Karpas-422 (cell line): ENCODE measurements around the gene GPR151. TPM values are rescaled to one million over a fixed set of nuclear protein-coding genes. Genes with fewer than 3 reads are reported as not detected.

Source experiments
- DNase-seq: peaks from one replicate; pipeline ENCODE4 v3.0.0-alpha.2; 2015
- H2AFZ ChIP-seq: fragments of 200-600 bp; sonication (generic); 2 replicates; pipeline ENCODE4 v1.6.1; 2014; ENCODE audit warnings: antibody characterized with exemption, low read length, mixed read lengths
- H3K27ac ChIP-seq: fragments of 200-600 bp; sonication (generic); 2 replicates; pipeline ENCODE4 v1.5.1; 2014; ENCODE audit warnings: mild to moderate bottlenecking, low read length, moderate library complexity
- H3K27me3 ChIP-seq: fragments of 200-600 bp; sonication (generic); 2 replicates; pipeline ENCODE4 v1.6.1; 2014; ENCODE audit warnings: low read length, mixed read lengths
- H3K36me3 ChIP-seq: fragments of 200-600 bp; sonication (generic); 2 replicates; pipeline ENCODE4 v1.6.1; 2014; ENCODE audit warnings: low read length, mixed read lengths; ENCODE audit not compliant: insufficient read depth
- H3K4me1 ChIP-seq: fragments of 200-600 bp; sonication (generic); 2 replicates; pipeline ENCODE4 v1.6.1; 2014; ENCODE audit warnings: mild to moderate bottlenecking, low read length, mixed read lengths
- H3K4me2 ChIP-seq: fragments of 200-600 bp; sonication (generic); 2 replicates; pipeline ENCODE4 v1.6.1; 2014; ENCODE audit warnings: low read length, low read depth, mild to moderate bottlenecking; ENCODE audit not compliant: poor library complexity, severe bottlenecking
- H3K4me3 ChIP-seq: fragments of 200-600 bp; sonication (generic); 2 replicates; pipeline ENCODE4 v1.5.1; 2014; ENCODE audit warnings: mild to moderate bottlenecking, antibody characterized with exemption, low read length, mixed read lengths
- H3K79me2 ChIP-seq: fragments of 200-600 bp; sonication (generic); 2 replicates; pipeline ENCODE4 v1.6.1; 2014; ENCODE audit warnings: mild to moderate bottlenecking, low read length, mixed read lengths
- H3K9ac ChIP-seq: fragments of 200-600 bp; sonication (generic); 2 replicates; pipeline ENCODE4 v1.6.0; 2014; ENCODE audit warnings: low read length
- H3K9me2 ChIP-seq: fragments of 200-600 bp; sonication (generic), shearing (Covaris generic); replicated peaks from 2 replicates; pipeline ENCODE4 v1.6.0; 2014; ENCODE audit warnings: mild to moderate bottlenecking, low read length, moderate library complexity; ENCODE audit not compliant: insufficient read depth
- H3K9me3 ChIP-seq: fragments of 300-700, 200-600 bp; sonication (generic); 2 replicates; pipeline ENCODE4 v1.6.1; 2014; ENCODE audit warnings: low read length, mixed read lengths
- H4K20me1 ChIP-seq: fragments of 200-600 bp; sonication (generic); 2 replicates; pipeline ENCODE4 v1.6.1; 2014; ENCODE audit warnings: mild to moderate bottlenecking, antibody characterized with exemption, low read length, low read depth; ENCODE audit not compliant: insufficient read depth
- total RNA-seq: library from RNA; depleted of rRNA; stranded (reverse); fragments of >200 nt; shearing (Covaris generic); gene quantifications from 2 replicates; pipeline ENCODE4 v1.2.3, GENCODE V29; 2014; ENCODE audit warnings: low replicate concordance

Gene GPR151
- total RNA-seq, 1 experiment from 2014 or later, result not detected

DNA sequence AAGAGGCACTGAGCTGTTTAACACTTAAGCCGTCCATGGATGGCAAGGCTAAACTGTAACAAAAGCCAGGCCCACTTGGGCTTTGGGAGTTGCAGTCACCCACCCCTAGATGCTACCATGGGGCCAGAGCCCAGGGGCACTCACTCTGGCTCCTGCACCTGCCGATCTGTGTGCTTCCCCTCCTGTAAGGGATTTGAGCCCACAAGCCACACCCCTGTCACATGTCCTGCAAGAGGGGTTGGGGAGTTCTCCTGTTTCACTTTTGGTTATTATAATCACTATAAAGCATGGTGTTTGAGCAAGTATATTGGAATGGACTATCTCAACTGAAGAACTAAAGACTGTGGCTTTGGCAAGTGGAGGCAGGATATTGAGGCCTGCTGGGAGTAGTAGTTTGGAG lies 14.0 kb upstream of the GPR151 start:
- H3K4me2 ChIP-seq, result no peak overlapping the region
- no peaks in the 10 kb centered on the region for H4K20me1 ChIP-seq
- no peak overlapping the region for H2AFZ ChIP-seq
- H3K36me3 ChIP-seq, result no peaks in the 10 kb centered on the region
- no peaks in the 10 kb centered on the region for H3K9me2 ChIP-seq
- H3K9me3 ChIP-seq, result no peaks in the 10 kb centered on the region
- no peak overlapping the region for H3K9ac ChIP-seq
- peaks cover 4% of the 10 kb centered on the region; the same call in 1 of the 2 replicates for H3K4me1 ChIP-seq
- no peaks in the 10 kb centered on the region for H3K27me3 ChIP-seq
- H3K27ac ChIP-seq, result no peak overlapping the region
- no peak overlapping the region for H3K4me3 ChIP-seq
- H3K79me2 ChIP-seq, result no peaks in the 10 kb centered on the region
- peak; percentile 46 for DNase-seq

DNA sequence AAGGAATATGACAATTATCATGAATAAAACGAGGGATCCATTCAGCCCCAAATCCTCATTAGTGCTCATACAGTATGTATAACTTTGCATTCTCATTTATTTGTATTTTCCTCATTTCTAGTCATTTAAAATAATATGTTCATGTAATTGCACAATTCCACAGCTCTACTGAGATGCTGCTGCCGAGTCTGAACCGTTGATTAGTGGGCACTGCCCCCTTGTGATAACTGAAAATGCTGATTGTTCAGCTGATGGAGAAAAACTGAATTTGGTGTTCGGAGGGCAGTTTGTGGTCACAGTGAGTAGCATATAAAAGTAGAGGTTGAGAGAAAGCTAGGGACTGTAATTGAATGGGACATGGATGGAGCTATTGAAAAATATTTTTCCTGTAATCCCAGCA lies 12.2 kb upstream of the GPR151 start:
- Histone ChIP-seq H3K9me3 (no peaks in the 10 kb centered on the region), H3K27me3 (no peaks in the 10 kb centered on the region), H3K4me1 (peaks cover 4% of the 10 kb centered on the region; the same call in 1 of the 2 replicates), H3K79me2 (no peaks in the 10 kb centered on the region), H4K20me1 (no peaks in the 10 kb centered on the region), H3K4me3 (no peak overlapping the region), H3K36me3 (no peaks in the 10 kb centered on the region), H3K9ac (no peak overlapping the region), H3K9me2 (no peaks in the 10 kb centered on the region), H3K4me2 (no peak overlapping the region), H2AFZ (no peak overlapping the region), H3K27ac (no peak overlapping the region)
- peak; percentile 74 for DNase-seq

- Histone ChIP-seq H3K9me2 (no peaks in the 10 kb centered on the region), H3K4me1 (peaks cover 4% of the 10 kb centered on the region; the same call in 1 of the 2 replicates), H3K36me3 (no peaks in the 10 kb centered on the region), H3K9ac (no peak overlapping the region), H3K4me3 (no peak overlapping the region), H3K4me2 (no peak overlapping the region), H3K9me3 (no peaks in the 10 kb centered on the region), H3K27ac (no peak overlapping the region), H4K20me1 (no peaks in the 10 kb centered on the region), H3K79me2 (no peaks in the 10 kb centered on the region), H3K27me3 (no peaks in the 10 kb centered on the region), H2AFZ (no peak overlapping the region)
- DNase-seq, result no peak
Measured at GRCh38 chr5:146527785-146528184, 11.8 kb upstream of the GPR151 start.

DNA sequence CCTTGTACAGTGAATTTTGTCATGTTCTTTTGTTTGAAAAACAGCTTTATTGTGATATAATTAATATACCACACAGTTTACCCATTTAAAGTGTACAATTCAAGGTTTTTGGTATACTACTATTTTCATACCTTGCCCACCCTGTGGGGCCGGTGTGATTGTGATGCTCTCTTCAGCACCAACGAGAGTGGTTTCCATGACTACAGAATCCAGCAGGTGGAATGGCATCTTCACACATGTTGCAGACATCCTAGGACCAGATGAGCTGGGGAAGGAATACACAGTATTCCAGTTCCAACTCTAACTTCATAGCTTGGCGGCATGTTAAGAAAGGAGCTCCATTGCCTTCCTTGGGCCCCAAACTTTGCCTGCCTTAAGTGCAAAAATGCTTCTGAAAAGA lies 7.7 kb upstream of the GPR151 start:
- H3K36me3 ChIP-seq, result no peaks in the 10 kb centered on the region
- H2AFZ ChIP-seq, result no peak overlapping the region
- H3K4me2 ChIP-seq, result no peak overlapping the region
- no peak overlapping the region for H3K4me3 ChIP-seq
- H3K27me3 ChIP-seq, result no peaks in the 10 kb centered on the region
- no peaks in the 10 kb centered on the region for H3K9me2 ChIP-seq
- H4K20me1 ChIP-seq, result no peaks in the 10 kb centered on the region
- H3K27ac ChIP-seq, result no peak overlapping the region
- no peak overlapping the region for H3K9ac ChIP-seq
- H3K9me3 ChIP-seq, result no peaks in the 10 kb centered on the region
- H3K4me1 ChIP-seq, result peaks cover 6% of the 10 kb centered on the region
- H3K79me2 ChIP-seq, result no peaks in the 10 kb centered on the region
- no peak for DNase-seq

DNA sequence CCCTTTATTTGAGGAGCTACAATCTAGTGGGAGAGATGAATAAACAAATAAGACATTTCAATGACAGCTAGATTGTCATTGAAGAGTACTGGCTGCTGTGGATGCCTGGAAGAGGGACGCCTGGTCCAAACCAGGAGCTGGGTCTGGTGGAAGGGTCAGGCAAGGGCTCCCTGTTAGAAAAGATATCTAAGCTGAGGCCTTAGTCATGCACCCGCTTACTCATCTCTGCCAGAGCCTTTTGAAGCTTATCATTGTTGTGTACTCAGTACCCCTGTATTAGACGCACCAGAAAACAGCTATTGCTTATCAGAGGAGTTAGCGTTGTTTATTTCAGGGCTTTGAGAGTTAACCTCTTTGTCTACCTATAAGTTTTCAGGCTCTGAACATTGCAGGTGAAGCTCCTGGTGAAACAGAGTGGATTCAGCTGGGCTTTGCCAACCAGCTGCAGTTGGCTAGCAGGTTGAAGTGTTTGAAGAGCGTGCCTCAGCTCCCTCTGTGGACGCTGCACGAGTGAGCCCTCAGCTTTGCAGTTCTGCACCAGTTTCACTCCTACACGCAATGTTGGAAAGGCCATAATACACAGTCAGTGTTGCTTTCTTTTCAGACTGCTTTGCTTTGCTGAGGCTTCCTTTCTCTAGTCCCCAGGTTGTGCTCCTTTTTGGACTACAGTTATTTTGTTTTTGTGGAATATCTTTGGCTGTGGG lies 5.6 kb upstream of the GPR151 start:
- Histone ChIP-seq H4K20me1 (no peaks in the 10 kb centered on the region), H3K4me2 (no peak overlapping the region)

DNA sequence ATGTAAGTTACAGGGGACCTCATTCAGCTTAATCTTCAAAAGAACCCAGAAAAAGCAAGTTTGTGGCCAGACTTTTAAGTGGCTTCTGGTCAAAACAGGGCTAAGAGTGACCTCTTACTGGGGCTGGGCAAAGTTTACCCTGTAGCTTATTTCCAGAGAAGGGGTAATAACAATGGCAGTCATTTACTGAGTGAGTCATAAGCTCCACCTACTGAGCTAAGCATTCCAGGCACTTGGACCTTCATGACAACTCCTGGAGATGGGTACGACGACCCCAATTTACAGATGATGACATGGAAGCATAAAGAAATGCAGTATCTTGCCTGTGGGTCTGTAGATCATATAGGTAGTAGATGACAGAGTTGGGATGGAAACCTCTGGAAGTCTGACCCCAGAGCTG lies 4.7 kb upstream of the GPR151 start:
- DNase-seq, result no peak
- Histone ChIP-seq H2AFZ (no peak overlapping the region), H3K27ac (no peak overlapping the region), H4K20me1 (peaks cover 1% of the 10 kb centered on the region), H3K4me3 (no peak overlapping the region), H3K79me2 (no peaks in the 10 kb centered on the region), H3K4me2 (no peak overlapping the region), H3K9ac (no peak overlapping the region), H3K36me3 (no peaks in the 10 kb centered on the region), H3K9me3 (no peaks in the 10 kb centered on the region), H3K27me3 (no peaks in the 10 kb centered on the region), H3K4me1 (peaks cover 17% of the 10 kb centered on the region), H3K9me2 (no peaks in the 10 kb centered on the region)

More for the DNA sequence above, 5.6 kb upstream of the GPR151 start:
- Histone ChIP-seq H3K27ac (no peak overlapping the region), H3K27me3 (no peaks in the 10 kb centered on the region), H3K9me2 (no peaks in the 10 kb centered on the region), H2AFZ (no peak overlapping the region), H3K9me3 (no peaks in the 10 kb centered on the region), H3K4me3 (no peak overlapping the region), H3K4me1 (peaks cover 9% of the 10 kb centered on the region), H3K36me3 (no peaks in the 10 kb centered on the region), H3K79me2 (no peaks in the 10 kb centered on the region), H3K9ac (no peak overlapping the region)
- no peak for DNase-seq

- Histone ChIP-seq H3K36me3 (peaks cover 4% of the 10 kb centered on the region; the same call in 1 of the 2 replicates), H3K4me3 (no peak overlapping the region), H3K9ac (no peak overlapping the region), H3K9me2 (no peaks in the 10 kb centered on the region), H3K27ac (no peak overlapping the region), H3K79me2 (no peaks in the 10 kb centered on the region), H3K9me3 (no peaks in the 10 kb centered on the region), H3K27me3 (no peaks in the 10 kb centered on the region), H4K20me1 (peaks cover 11% of the 10 kb centered on the region), H3K4me1 (peaks cover 29% of the 10 kb centered on the region), H3K4me2 (no peak overlapping the region), H2AFZ (no peak overlapping the region)
- no peak for DNase-seq
Measured at GRCh38 chr5:146519554-146519953, 3.6 kb upstream of the GPR151 start.

- Histone ChIP-seq H3K9me2 (no peaks in the 10 kb centered on the region), H3K4me3 (peak overlapping the region; percentile 34; the same call in 1 of the 2 replicates), H3K27ac (no peak overlapping the region), H3K9ac (0 out of 2 replicates have a peak overlapping the region, but pooled peaks have one; percentile 28), H3K4me2 (peak overlapping the region; percentile 47), H3K4me1 (peaks cover 47% of the 10 kb centered on the region), H3K9me3 (no peaks in the 10 kb centered on the region), H3K79me2 (no peaks in the 10 kb centered on the region), H4K20me1 (peaks cover 12% of the 10 kb centered on the region), H3K36me3 (peaks cover 32% of the 10 kb centered on the region), H3K27me3 (no peaks in the 10 kb centered on the region), H2AFZ (no peak overlapping the region)
- DNase-seq, result no peak
Measured at GRCh38 chr5:146515473-146516150, 378 bp downstream of the GPR151 start.
